Ishikawa (cell line): ENCODE data around the gene GSE1.

Source experiments
- CEBPB ChIP-seq: IDR thresholded peaks from 2 replicates; pipeline ENCODE4 v1.6.1; 2012
- CREB1 ChIP-seq: IDR thresholded peaks from 2 replicates; pipeline ENCODE4 v1.6.1; 2012; ENCODE audit warnings: low read depth
- EGR1 ChIP-seq: IDR thresholded peaks from 2 replicates; pipeline ENCODE4 v1.6.1; 2012
- EP300 ChIP-seq: IDR thresholded peaks from 2 replicates; pipeline ENCODE4 v1.6.1; 2012; ENCODE audit warnings: borderline replicate concordance
- FOXM1 ChIP-seq: IDR thresholded peaks from 2 replicates; pipeline ENCODE4 v1.6.1; 2012; ENCODE audit warnings: low read depth, borderline replicate concordance
- MAX ChIP-seq: IDR thresholded peaks from 2 replicates; pipeline ENCODE4 v1.6.1; 2012
- NFIC ChIP-seq: IDR thresholded peaks from 2 replicates; pipeline ENCODE4 v1.6.1; 2012
- RAD21 ChIP-seq: IDR thresholded peaks from 2 replicates; pipeline ENCODE4 v1.6.1; 2012; ENCODE audit warnings: low read depth
- REST ChIP-seq: IDR thresholded peaks from 2 replicates; pipeline ENCODE4 v1.6.1; 2012; ENCODE audit warnings: low read depth, mild to moderate bottlenecking
- TAF1 ChIP-seq: IDR thresholded peaks from 2 replicates; pipeline ENCODE4 v1.6.1; 2012; ENCODE audit warnings: low read depth, mild to moderate bottlenecking
- TCF12 ChIP-seq: IDR thresholded peaks from 2 replicates; pipeline ENCODE4 v1.6.1; 2012; ENCODE audit warnings: low read depth
- TEAD4 ChIP-seq: IDR thresholded peaks from 2 replicates; pipeline ENCODE4 v1.6.1; 2012
- USF1 ChIP-seq: IDR thresholded peaks from 2 replicates; pipeline ENCODE4 v1.6.1; 2012
- YY1 ChIP-seq: IDR thresholded peaks from 2 replicates; pipeline ENCODE4 v1.6.1; 2012; ENCODE audit warnings: low read depth
- ZBTB7A ChIP-seq: IDR thresholded peaks from 2 replicates; pipeline ENCODE4 v1.6.1; 2012; ENCODE audit warnings: low read depth

Gene GSE1

DNA sequence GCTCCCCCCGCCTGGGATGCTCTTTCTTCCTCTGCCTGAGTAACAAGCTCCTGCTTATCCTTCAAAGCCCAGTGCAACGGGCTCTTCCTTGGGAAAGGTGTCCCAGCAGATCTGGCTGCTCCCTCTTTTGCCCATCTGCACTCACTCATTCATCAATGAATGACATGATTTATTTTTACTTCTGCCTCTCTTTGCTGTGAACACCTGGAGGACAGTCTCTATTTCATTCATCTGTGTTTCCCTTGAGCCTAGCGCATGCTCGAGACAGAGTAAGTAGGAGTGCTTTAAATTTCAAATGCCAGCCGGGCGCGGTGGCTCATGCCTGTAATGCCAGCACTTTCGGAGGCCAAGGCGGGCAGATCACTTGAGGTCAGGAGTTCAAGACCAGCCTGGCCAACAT, 97.6 kb downstream of the GSE1 start:
- TF ChIP-seq ZBTB7A: no peak
- no peak for TF ChIP-seq EP300
- no peak for TF ChIP-seq REST
- no peak for TF ChIP-seq YY1
- no peak for TF ChIP-seq EGR1
- TF ChIP-seq RAD21: no peak
- TF ChIP-seq TEAD4: no peak
- no peak for TF ChIP-seq FOXM1
- no peak for TF ChIP-seq NFIC
- no peak for TF ChIP-seq CREB1
- TF ChIP-seq CEBPB: no peak

GRCh38 chr16:85711982-85712587, 99.0 kb downstream of the GSE1 start:
- TF ChIP-seq REST (no peak), EP300 (no peak), YY1 (no peak), CREB1 (no peak), NFIC (no peak), RAD21 (no peak), TEAD4 (no peak)

DNA sequence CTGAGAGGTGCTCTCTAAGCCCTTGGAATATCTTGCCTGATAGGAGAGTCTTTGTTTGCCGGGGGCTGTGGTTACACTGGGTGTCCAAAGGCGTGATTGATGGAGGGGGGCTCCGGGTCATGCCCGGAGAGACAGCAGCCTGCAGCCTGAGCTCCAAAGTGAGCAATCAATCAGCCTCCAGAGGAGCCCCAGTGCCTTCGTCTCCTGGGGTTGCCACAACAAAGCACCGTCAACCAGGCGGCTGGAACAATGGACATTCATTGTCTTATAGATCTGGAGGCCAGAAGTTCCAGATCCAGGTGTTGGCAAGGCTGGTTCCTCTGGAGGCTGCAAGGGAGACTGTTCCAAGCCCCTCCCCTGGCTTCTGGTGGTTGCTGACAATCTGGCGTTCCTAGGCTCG, 99.7 kb downstream of the GSE1 start:
- TF ChIP-seq MAX: no peak
- no peak for TF ChIP-seq EP300

DNA sequence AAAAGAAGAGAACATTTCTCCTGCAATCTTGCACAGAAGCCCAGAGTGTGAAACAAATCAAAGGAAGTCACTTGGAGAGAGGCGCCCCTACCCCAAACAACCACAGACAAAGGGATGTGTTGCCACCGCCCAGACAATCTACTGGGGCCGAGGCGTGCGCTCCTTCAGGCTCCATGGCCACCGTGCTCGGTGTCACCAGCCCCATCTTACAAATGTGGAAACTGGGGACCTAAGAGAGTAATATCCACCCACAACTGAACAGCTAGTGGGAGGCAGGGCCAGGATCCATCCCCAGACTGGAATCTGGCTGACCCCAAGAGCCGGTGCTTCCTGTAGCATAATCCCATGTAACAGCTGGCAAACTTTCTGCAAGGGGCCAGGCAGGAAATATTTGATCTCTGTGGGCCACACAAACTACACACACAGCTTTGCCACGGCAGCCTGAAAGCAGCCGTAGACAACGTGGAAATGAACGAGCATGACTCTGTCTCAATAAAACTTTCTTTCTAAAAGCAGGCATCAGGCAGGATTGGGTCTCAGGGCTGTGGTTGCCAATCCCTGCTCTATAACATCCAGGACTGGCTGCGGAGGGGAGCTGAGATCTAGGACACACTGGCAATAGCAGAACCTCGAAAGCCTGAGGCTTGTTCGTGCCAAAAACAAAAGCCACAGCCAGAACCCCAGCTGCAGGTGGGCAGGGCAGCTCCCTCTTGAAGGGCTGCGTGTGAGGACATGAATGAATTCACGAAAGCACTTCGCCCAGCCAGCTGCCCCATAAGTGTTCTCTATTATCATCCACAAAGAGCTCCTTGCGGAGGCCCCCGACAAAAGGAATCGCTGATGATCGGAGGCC, 102.3 kb downstream of the GSE1 start:
- no peak for TF ChIP-seq CREB1
- TF ChIP-seq EGR1: no peak
- TF ChIP-seq RAD21: no peak
- TF ChIP-seq USF1: no peak
- no peak for TF ChIP-seq FOXM1
- TF ChIP-seq REST: no peak
- TF ChIP-seq YY1: no peak
- TF ChIP-seq ZBTB7A: no peak
- no peak for TF ChIP-seq TAF1
- no peak for TF ChIP-seq TCF12
- TF ChIP-seq CEBPB: no peak
- TF ChIP-seq NFIC: no peak
- TF ChIP-seq TEAD4: no peak
- no peak for TF ChIP-seq EP300
- TF ChIP-seq MAX: no peak

DNA sequence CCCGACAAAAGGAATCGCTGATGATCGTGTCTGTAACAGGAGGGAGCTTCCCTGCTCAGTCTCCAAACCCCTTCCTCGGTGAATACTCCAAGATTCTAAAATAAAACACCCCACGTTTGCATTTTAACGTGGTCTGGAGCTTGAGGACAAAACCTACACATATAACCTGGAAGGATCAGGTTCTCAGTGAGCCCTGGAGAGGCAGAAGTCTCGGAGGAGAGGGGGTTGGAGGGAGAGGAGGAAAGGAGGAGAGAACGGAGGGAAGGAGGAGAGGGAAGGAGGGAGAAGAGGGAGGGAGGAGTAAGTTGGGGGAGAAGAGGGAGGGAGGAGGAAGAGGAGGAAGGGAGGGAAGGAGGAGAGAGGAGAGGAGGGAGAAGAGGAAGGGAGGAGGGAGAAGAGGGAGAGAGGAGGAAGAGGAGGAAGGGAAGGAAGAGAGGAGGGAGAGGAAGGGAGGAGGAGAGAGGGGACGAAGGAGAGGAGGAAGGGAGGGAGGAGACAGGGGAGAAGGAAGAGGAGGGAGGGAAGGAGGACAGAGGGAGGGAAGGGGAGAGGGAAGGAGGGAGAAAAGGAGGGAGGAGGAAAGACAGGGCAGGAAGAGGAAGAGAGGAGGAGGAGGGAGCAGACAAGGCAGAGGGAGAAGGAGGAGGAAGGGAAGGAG, 103.0 kb downstream of the GSE1 start:
- TF ChIP-seq MAX: no peak
- no peak for TF ChIP-seq NFIC
- TF ChIP-seq TCF12: no peak
- no peak for TF ChIP-seq ZBTB7A
- TF ChIP-seq CREB1: no peak
- TF ChIP-seq TEAD4: no peak
